Retinal pigment epithelial cell (primary cell): Measurements from ENCODE around the gene PPP1CC.

ENCODE experiments used
- DNase-seq: peaks from one replicate; pipeline ENCODE4 v3.0.0-alpha.2; 2010; ENCODE audit warnings: low read depth
- H3K4me3 ChIP-seq: 2 replicates; pipeline ENCODE4 v1.5.1; 2011; ENCODE audit warnings: mild to moderate bottlenecking, low read length, control low read depth, moderate library complexity
- TF ChIP-seq, protein P1 (sequence below): conservative IDR thresholded peaks from 2 replicates; pipeline ENCODE4 v1.5.1; 2011; ENCODE audit warnings: low read depth, low read length, control low read depth, inconsistent platforms

Gene PPP1CC

DNA sequence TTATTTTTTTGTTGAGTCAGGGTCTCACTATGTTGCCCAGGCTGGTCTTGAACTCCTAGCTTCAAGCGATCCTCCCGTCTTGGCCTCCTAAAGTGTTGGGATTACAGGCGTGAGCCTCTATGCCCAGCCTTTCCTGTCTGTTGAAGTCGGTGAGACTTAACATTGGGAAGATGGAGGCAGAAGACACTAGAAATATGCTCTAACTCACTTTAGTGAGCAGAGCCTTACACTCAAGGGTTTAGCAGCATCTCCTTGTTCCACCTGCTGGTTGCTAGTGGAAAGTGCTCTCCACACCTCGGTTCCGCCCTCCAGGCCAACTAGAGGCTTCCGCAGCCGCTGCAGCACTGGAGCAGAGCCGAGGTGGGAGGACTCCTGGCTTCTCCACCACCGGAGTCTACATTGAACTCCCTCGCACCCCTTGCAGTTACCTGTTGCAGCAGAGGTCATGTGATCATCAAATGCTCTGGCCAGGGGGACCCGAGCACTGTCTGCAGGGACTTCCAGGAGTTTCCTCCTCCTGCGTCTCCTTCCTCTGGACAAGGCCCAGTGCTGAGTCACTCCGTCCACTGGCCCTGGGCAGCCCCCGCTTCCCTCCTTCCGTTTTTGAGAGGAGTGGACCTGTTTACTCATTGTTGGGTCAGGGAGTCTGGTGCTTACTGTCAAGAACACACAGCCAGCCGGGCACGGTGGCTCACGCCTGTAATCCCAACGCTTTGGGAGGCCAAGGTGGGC lies 44.4 kb downstream of the PPP1CC start:
- no peak overlapping the region for H3K4me3 ChIP-seq
- DNase-seq = peak; percentile 34
- TF ChIP-seq, protein P1, sequence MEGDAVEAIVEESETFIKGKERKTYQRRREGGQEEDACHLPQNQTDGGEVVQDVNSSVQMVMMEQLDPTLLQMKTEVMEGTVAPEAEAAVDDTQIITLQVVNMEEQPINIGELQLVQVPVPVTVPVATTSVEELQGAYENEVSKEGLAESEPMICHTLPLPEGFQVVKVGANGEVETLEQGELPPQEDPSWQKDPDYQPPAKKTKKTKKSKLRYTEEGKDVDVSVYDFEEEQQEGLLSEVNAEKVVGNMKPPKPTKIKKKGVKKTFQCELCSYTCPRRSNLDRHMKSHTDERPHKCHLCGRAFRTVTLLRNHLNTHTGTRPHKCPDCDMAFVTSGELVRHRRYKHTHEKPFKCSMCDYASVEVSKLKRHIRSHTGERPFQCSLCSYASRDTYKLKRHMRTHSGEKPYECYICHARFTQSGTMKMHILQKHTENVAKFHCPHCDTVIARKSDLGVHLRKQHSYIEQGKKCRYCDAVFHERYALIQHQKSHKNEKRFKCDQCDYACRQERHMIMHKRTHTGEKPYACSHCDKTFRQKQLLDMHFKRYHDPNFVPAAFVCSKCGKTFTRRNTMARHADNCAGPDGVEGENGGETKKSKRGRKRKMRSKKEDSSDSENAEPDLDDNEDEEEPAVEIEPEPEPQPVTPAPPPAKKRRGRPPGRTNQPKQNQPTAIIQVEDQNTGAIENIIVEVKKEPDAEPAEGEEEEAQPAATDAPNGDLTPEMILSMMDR = peak; percentile 74

DNA sequence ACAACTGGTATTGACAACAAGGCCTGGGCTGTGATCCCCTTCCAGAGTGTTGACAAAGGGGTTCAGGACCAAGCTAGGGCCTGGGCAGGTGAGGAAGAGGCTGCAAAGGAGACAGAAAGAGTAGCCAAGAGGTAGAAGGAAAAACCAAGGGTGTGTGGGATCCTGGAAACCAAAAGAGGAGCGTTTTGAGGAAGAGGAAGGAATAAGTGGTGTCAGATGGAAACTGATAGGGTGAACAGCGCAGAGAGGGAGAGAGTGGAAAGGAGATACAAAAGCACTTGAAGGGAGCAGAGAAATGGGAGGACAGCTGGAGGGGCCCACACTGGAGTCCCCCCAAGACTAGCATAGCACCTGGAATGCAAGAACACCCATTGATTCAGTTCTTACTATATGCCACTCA lies 45.5 kb downstream of the PPP1CC start:
- H3K4me3 ChIP-seq = no peak overlapping the region
- DNase-seq = no peak
- TF ChIP-seq, protein P1 = no peak

DNA sequence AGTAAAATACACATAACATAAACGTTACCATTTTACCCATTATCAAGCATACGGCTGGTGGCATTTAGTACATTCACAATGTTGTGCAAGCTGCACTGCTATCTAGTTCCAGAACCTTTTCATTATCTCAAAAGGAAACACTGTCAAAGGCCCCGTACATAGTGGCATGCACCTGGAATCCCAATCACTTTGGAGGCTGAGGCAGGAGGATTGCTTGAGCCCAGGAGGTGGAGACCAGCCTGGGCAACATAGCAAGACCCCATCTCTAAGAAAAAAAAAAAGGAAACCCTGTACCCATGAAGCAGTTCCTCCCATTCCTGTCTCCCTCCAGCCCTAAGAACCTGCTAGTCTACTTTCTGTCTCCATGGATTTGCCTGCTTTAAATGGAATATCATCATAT lies 46.4 kb downstream of the PPP1CC start:
- no peak overlapping the region for H3K4me3 ChIP-seq
- no peak for DNase-seq
- TF ChIP-seq, protein P1 = no peak

DNA sequence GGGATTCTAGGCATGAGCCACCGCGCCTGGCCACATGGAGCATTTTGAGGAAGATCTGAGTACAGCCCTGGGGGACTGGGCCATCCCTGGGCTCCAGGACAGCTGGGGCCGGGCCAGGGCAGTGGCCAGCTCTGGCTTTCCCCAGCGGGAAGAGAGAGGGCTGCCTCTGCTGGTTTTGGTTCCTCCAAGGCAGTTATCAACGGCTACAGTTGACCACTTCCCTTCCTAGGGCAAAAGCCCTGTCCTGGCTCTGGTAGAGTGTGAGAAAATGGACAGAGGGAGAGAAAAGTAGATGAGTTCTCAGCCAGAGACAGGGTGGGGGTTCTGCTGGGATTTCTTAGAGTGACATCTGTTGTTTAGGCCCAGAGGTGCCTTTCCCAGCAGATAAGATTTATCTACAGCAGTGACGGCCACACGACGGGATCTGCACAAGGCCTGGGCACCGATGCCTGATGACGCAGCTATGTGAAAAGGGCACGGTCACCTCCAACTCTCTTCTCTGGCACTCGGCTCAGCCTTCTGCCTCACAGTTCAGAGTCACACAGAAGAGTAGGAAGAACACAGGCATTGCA lies 48.3 kb downstream of the PPP1CC start:
- H3K4me3 ChIP-seq = no peak overlapping the region
- TF ChIP-seq, protein P1 = no peak
- DNase-seq = no peak

DNA sequence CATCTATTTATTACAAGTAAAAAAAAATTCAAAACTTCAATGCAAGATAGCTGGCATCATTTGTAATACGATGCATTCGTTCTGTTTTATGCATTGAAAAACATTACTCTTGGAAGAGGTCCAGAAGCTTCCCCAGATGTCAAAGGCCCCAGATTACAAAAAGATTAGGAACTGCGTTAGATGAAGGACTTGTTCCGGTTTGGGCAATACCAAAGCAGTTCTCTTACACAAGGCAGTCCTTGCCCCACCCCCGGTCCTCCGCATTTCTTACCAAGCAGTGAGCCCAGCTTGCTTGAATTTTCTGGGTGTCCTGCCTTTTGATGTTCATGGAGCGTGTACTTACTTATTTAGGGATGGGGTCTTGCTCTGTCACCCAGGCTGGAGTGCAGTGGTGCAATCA lies 49.0 kb downstream of the PPP1CC start:
- DNase-seq = no peak
- TF ChIP-seq, protein P1 = no peak
- no peak overlapping the region for H3K4me3 ChIP-seq

DNA sequence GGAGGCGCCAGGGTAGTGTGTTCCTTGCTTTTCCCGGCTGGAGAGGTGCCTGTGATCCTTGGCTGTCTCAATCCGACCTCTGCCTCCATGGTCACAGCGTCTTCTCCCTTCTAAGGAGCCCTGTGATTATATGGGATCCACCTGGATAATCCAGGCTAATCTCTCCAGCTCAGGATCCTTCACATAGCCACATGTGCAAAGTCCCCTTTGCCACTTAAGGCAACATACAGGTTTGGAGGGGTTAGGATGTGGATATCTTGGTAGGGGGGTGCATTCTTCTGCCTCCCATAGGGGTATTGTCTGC lies 52.6 kb downstream of the PPP1CC start:
- TF ChIP-seq, protein P1 = no peak
- no peak overlapping the region for H3K4me3 ChIP-seq

More for the DNA sequence above, 52.6 kb downstream of the PPP1CC start:
- no peak for DNase-seq
